B cell (primary cell): Measurements from ENCODE around the gene C3orf18. TPM values are rescaled to one million over a fixed set of nuclear protein-coding genes. Genes with fewer than 3 reads are reported as not detected.

ENCODE experiments used
- ATAC-seq: fragments of 200-7000 bp; cut with Tn5 transposase; one replicate; pipeline ENCODE4 v1.10.0; 2021; ENCODE audit warnings: low read depth, mild to moderate bottlenecking, moderate number of reproducible peaks, moderate library complexity
- CTCF ChIA-PET: fragments of 350-600 bp; sonication (Branson Sonifier 250); formaldehyde crosslinking; loops from one replicate; lab custom pipeline; 2021; ENCODE audit warnings: antibody characterized with exemption, inconsistent platforms; lab: Charles Lee
- POLR2A ChIA-PET: fragments of 350-600 bp; sonication (Branson Sonifier 250); formaldehyde crosslinking; loops from one replicate; lab custom pipeline; 2021; ENCODE audit warnings: antibody characterized with exemption; lab: Charles Lee
- DNase-seq: peaks from one replicate; pipeline ENCODE4 v3.0.0; 2013
- H2AFZ ChIP-seq: 2 replicates; pipeline ENCODE4 v1.6.1; 2012; ENCODE audit warnings: mild to moderate bottlenecking, low read depth, low read length; ENCODE audit not compliant: insufficient read depth, poor library complexity, severe bottlenecking
- H3K27ac ChIP-seq, 2 donors: 1 replicate in 1 of 2; 2 replicates in 1 of 2; pipeline ENCODE4 v1.5.1; 2012 to 2013; ENCODE audit warnings: low read length in 2 of 2, mild to moderate bottlenecking in 2 of 2, moderate library complexity in 1 of 2
- H3K27me3 ChIP-seq, 4 experiments: fragments of 200-600 bp in 1 of 4; sonication (generic) in 1 of 4; replicated peaks in 1 of 4; 1 replicate in 2 of 4; 2 replicates in 2 of 4; pipeline versions ENCODE4 v1.6.1 to v1.7.0; 2013 to 2016; ENCODE audit warnings: low read length in 3 of 4, mild to moderate bottlenecking in 2 of 4, mixed read lengths in 1 of 4, moderate library complexity in 1 of 4; ENCODE audit not compliant: insufficient read depth in 4 of 4, control insufficient read depth in 3 of 4; ENCODE audit errors: control extremely low read depth in 1 of 4
- H3K36me3 ChIP-seq, 2 experiments: replicated peaks in 1 of 2; 1 replicate in 1 of 2; 2 replicates in 1 of 2; pipeline versions ENCODE4 v1.6.1 to v1.7.1; 2013; ENCODE audit warnings: low read length in 1 of 2; ENCODE audit not compliant: insufficient read depth in 2 of 2, control insufficient read depth in 1 of 2; ENCODE audit errors: control extremely low read depth in 1 of 2, extremely low read depth in 1 of 2
- H3K4me1 ChIP-seq, 2 donors: fragments of 200-600 bp in 1 of 2; sonication (generic) in 1 of 2; 1 replicate in 1 of 2; 2 replicates in 1 of 2; pipeline versions ENCODE4 v1.5.1 to v1.6.1; 2013 to 2017; ENCODE audit warnings: low read length in 2 of 2; ENCODE audit not compliant: control insufficient read depth in 2 of 2, insufficient read depth in 2 of 2
- H3K4me2 ChIP-seq: replicated peaks from 2 replicates; pipeline ENCODE3; 2012; ENCODE audit warnings: mild to moderate bottlenecking, low read depth, low read length; ENCODE audit not compliant: poor library complexity, severe bottlenecking
- H3K4me3 ChIP-seq, 5 experiments: fragments of 200-600 bp in 1 of 5; sonication (generic) in 1 of 5; 1 replicate in 3 of 5; 2 replicates in 2 of 5; pipeline versions ENCODE4 v1.5.1 to v1.7.0; 2011 to 2016; ENCODE audit warnings: low read length in 4 of 5, mild to moderate bottlenecking in 4 of 5, low read depth in 2 of 5, control low read depth in 1 of 5, moderate library complexity in 1 of 5; ENCODE audit not compliant: insufficient read depth in 1 of 5; ENCODE audit errors: control extremely low read depth in 1 of 5, extremely low read depth in 1 of 5
- H3K79me2 ChIP-seq: fragments of 200-600 bp; sonication (generic); one replicate; pipeline ENCODE4 v1.6.0; 2016; ENCODE audit warnings: low read length; ENCODE audit not compliant: control insufficient read depth, insufficient read depth
- H3K9ac ChIP-seq: fragments of 200-600 bp; sonication (generic); 2 replicates; pipeline ENCODE4 v1.6.1; 2017; ENCODE audit warnings: mild to moderate bottlenecking, low read length, moderate library complexity
- H3K9me3 ChIP-seq, 3 donors: one replicate each; pipeline versions ENCODE4 v1.6.1 to v1.7.1; 2013; ENCODE audit warnings: low read length in 2 of 3; ENCODE audit not compliant: control insufficient read depth in 2 of 3, insufficient read depth in 1 of 3; ENCODE audit errors: control extremely low read depth in 1 of 3
- H4K20me1 ChIP-seq: 2 replicates; pipeline ENCODE4 v1.6.0; 2012; ENCODE audit warnings: mild to moderate bottlenecking, low read length; ENCODE audit not compliant: insufficient read depth, control insufficient read depth, poor library complexity, severe bottlenecking
- H3K27ac Mint-ChIP-seq: one replicate; pipeline ENCODE4 v1.8.0; 2021; ENCODE audit warnings: mixed read lengths
- H3K27me3 Mint-ChIP-seq: one replicate; pipeline ENCODE4 v1.8.0; 2021; ENCODE audit warnings: mixed read lengths
- H3K4me1 Mint-ChIP-seq: one replicate; pipeline ENCODE4 v1.8.0; 2021; ENCODE audit warnings: mixed read lengths
- H3K4me3 Mint-ChIP-seq: one replicate; pipeline ENCODE4 v1.8.0; 2021; ENCODE audit warnings: mixed read lengths
- H3K9me3 Mint-ChIP-seq: one replicate; pipeline ENCODE4 v1.8.0; 2022; ENCODE audit warnings: mixed read lengths; ENCODE audit not compliant: insufficient read depth
- CTCF ChIP-seq: fragments of 200-600 bp; IDR thresholded peaks from one replicate; pipeline ENCODE4 v1.8.0; 2022; ENCODE audit warnings: antibody characterized with exemption, mild to moderate bottlenecking
- EZH2 ChIP-seq: IDR thresholded peaks from 2 replicates; pipeline ENCODE4 v1.6.1; 2012; ENCODE audit warnings: borderline replicate concordance, low read depth, mild to moderate bottlenecking, moderate library complexity, low read length; ENCODE audit not compliant: insufficient read depth, poor library complexity, severe bottlenecking
- WGBS: methylation state at CpG from one replicate; pipeline ENCODE4 v1.1.5; 2013; ENCODE audit warnings: missing lambda C conversion rate; ENCODE audit not compliant: insufficient coverage; 5-methylcytosine and 5-hydroxymethylcytosine counted together
- intact Hi-C: fragments of 100-400 bp; cut with micrococcal nuclease; formaldehyde crosslinking; loops from one replicate; pipeline ENCODE4 v1.10.0; 2022
- polyA plus RNA-seq: library from polyadenylated mRNA; depleted of rRNA; stranded (reverse); fragments of >200 nt; gene quantifications from 2 replicates; pipeline ENCODE4 v1.2.3, GENCODE V29; 2012
- total RNA-seq, 2 donors: library from RNA; stranded (reverse); fragments of 120-200 nt in 1 of 2; gene quantifications; 1 replicate in 1 of 2; 2 replicates in 1 of 2; pipeline versions ENCODE4 v1.2.3 to v1.2.4, GENCODE V29; 2013 to 2022

The C3orf18 gene
- total and polyA plus RNA-seq, 2 donors (not counting 1 experiment from before 2014, with no cell fraction given), result 14.3 to 15.4 TPM

GRCh38 chr3:50568947-50569749 is 1.6 kb upstream of the C3orf18 start, which contains the start of gene HEMK1:
TSS of gene HEMK1 (plus strand) at chr3:50569522. CDS start at chr3:50571105, 1,583 bp downstream.
- Mint-ChIP-seq H3K4me1 (peaks cover 35% of the 10 kb centered on the region), H3K27ac (peak within 1 kb of the TSS; percentile 96), H3K27me3 (no peaks in the 10 kb centered on the region), H3K4me3 (peak within 1 kb of the TSS; percentile 98), H3K9me3 (no peaks in the 10 kb centered on the region)
- ChIA-PET POLR2A (interaction anchor here (0.9 to 4.0 kb wide), 12 partner anchors 21 to 930 kb away, joined by 3 to 38 read pairs (median 8); partner anchors contain the start of genes CISH, CYB561D2, DCAF1 and MANF), CTCF (interaction anchor here (0.6 to 16.8 kb wide), 9 partner anchors 18 to 1427 kb away, joined by 3 to 541 read pairs (median 6); partner anchors contain the start of genes CISH, CYB561D2, MAPKAPK3 and NPRL2)
- Histone ChIP-seq H3K4me3 (peak within 1 kb of the TSS; percentile 69 to 93 (median 80)), H3K9ac (peak within 1 kb of the TSS; percentile 89), H3K9me3 (no peaks in the 10 kb centered on the region), H3K27ac (peak within 1 kb of the TSS; percentile 77 to 82), H3K27me3 (no peaks in the 10 kb centered on the region), H3K4me2 (peak within 1 kb of the TSS; percentile 97), H4K20me1 (no peaks in the 10 kb centered on the region), H2AFZ (peak within 1 kb of the TSS; percentile 87), H3K79me2 (peaks cover 11% of the 10 kb centered on the region), H3K36me3 (peaks cover 0 to 12% of the 10 kb centered on the region in 2 experiments), H3K4me1 (peaks cover 16 to 39% of the 10 kb centered on the region in 2 donors)
- DNase-seq (peak; percentile 96), ATAC-seq (peak; percentile 77)
- under 1% methylated on average over 50 of the region's 55 CpGs for WGBS
- intact Hi-C loops, result loop anchor here (1.0 to 5.0 kb wide), 8 partner anchors 21 to 1102 kb away; partner anchors contain the start of genes TEX264 and TMEM115
- TF ChIP-seq EZH2 (no peak), CTCF (no peak)
